Subcutaneous adipose tissue (tissue), 4 donors: Measurements from ENCODE around the gene CPHXL2. TPM values are rescaled to one million over a fixed set of nuclear protein-coding genes. Genes with fewer than 3 reads are reported as not detected.

Experiments used
- total RNA-seq, 4 donors: library from RNA; depleted of rRNA; stranded (reverse); fragments of >200 nt; gene quantifications; one replicate each; pipeline ENCODE4 v1.1.0, GENCODE V29; 2016
- TF ChIP-seq, protein P1 (sequence below): fragments of 450-650 bp; IDR thresholded peaks from one replicate; pipeline ENCODE4 v1.5.1; 2016; ENCODE audit warnings: low read depth, mild to moderate bottlenecking, control low read depth, antibody characterized with exemption, moderate library complexity

Gene CPHXL2
- total RNA-seq, 4 donors from 2014 or later: not detected

DNA sequence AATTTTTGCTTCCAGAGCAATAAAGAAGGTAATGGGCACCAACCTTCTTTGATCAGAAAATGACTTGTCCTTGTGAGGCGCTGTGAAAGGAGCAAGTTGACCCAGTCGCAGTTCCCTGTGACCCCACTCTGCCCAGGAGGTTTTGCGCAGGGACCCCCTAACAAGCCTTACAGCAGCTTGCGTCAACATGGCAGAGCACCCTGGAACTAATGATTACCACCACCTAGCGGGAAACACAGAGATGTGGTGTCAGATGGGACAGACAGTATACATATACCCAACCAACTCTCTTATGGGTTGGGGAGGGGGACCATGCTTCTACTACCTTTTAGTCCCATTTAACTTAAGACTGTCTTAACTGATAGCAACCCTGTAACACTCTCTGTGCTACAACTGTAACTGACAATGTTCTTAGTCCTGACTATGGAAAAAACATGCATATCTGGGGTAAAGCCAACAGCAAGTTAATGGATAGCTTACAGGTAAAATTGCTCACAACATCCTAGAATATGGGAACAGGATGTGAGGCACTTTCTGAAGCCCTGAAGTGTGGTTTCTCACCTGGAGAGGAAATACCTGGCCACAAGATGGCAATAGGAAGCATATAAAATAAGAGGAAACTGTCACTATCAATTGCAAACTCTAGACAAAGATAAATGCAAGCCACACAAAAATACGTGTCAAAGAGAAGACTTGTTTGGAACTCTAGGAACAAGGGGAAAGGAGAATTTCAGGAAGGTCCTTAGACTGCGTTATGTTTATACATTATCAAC is 32.4 kb downstream of the CPHXL2 start:
- TF ChIP-seq, protein P1, sequence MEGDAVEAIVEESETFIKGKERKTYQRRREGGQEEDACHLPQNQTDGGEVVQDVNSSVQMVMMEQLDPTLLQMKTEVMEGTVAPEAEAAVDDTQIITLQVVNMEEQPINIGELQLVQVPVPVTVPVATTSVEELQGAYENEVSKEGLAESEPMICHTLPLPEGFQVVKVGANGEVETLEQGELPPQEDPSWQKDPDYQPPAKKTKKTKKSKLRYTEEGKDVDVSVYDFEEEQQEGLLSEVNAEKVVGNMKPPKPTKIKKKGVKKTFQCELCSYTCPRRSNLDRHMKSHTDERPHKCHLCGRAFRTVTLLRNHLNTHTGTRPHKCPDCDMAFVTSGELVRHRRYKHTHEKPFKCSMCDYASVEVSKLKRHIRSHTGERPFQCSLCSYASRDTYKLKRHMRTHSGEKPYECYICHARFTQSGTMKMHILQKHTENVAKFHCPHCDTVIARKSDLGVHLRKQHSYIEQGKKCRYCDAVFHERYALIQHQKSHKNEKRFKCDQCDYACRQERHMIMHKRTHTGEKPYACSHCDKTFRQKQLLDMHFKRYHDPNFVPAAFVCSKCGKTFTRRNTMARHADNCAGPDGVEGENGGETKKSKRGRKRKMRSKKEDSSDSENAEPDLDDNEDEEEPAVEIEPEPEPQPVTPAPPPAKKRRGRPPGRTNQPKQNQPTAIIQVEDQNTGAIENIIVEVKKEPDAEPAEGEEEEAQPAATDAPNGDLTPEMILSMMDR: no peak

GRCh38 chr16:75640598-75640997 is 36.2 kb downstream of the CPHXL2 start:
- TF ChIP-seq, protein P1: no peak

DNA sequence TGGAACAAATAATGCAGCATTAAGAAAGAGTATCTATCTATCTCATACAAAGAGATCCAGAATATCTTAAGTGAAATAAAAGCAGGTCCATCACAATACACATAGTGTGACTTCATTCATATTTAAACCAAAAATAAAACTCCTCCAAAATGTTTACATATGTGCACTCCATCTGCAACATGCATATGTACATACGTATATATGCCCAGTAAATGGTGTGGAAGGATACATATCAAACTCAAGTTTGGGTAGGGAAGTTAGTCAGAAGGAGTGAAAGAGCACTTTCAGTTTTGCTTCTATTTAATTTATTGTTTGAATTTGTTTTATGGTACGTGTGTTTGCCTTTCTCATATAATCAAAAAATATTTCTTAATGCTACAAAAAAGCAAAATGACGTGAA is 41.8 kb downstream of the CPHXL2 start:
- TF ChIP-seq, protein P1: no peak

- TF ChIP-seq, protein P1: no peak
These were observed 44.0 kb downstream of the CPHXL2 start for GRCh38 chr16:75632857-75633256.

- TF ChIP-seq, protein P1: no peak
These were observed 46.8 kb downstream of the CPHXL2 start for GRCh38 chr16:75630052-75630451.

DNA sequence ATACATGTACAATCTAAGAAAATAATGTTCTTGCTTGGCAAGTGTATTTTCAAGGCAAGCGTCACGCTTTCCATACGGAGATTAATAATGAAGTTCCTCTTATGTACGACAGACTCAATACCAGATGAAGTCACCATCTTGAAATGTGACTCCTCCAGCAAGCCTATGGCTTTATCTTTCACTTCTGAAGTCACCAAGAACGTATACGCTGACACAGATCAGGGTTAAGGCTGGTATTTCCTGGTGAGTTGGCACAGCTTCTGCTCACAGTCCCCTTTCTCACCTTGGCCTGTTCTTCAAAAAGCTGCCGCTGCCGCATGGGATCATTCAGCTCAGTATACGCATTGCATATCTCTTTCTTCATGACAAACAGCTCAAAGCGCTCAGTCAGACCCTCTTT is 47.7 kb downstream of the CPHXL2 start:
- TF ChIP-seq, protein P1: no peak

DNA sequence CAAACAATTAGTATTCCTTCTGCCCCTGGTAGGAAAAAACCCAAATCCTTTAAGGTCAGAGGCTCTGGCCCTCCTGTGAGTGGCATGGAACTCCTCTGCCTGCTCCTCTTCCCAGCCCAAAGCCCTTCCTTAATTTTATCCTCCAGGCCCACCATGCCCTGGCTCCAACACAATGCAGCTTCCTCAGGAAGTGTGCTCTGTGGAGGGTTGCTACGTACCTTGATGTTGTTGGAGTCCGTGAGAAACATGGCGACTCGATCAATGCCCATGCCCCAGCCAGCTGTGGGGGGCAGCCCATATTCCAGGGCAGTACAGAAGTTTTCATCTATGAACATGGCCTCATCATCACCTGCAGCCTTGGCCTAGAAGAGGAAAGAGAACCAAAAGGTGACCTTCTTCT is 48.5 kb downstream of the CPHXL2 start:
- TF ChIP-seq, protein P1: no peak
